ENCODE data around the gene CYP3A7.

DNA sequence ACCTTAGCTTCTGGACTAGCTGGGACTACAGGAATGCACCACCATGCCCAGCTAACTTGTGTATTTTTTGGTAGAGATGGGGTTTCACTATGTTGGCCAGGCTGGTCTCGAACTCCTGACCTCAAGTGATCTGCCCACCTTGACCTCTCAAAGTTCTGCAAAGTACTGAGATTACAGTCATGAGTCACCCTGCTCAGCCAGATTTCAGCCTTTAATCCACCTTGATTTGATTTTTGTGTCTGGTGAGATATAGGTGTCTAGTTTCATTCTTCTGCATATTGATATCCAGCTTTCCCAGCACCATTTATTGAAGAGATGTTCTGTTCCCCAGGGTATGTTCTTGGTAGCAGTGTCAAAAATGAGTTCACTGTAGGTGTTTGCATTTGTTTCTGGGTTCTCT lies 20.1 kb upstream of the CYP3A7 start:
- TF ChIP-seq, protein P1, sequence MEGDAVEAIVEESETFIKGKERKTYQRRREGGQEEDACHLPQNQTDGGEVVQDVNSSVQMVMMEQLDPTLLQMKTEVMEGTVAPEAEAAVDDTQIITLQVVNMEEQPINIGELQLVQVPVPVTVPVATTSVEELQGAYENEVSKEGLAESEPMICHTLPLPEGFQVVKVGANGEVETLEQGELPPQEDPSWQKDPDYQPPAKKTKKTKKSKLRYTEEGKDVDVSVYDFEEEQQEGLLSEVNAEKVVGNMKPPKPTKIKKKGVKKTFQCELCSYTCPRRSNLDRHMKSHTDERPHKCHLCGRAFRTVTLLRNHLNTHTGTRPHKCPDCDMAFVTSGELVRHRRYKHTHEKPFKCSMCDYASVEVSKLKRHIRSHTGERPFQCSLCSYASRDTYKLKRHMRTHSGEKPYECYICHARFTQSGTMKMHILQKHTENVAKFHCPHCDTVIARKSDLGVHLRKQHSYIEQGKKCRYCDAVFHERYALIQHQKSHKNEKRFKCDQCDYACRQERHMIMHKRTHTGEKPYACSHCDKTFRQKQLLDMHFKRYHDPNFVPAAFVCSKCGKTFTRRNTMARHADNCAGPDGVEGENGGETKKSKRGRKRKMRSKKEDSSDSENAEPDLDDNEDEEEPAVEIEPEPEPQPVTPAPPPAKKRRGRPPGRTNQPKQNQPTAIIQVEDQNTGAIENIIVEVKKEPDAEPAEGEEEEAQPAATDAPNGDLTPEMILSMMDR (IDR thresholded peaks at IDR 0.05; ENCODE audit: low read depth, low read length) = no peak
- TF ChIP-seq EZH2phosphoT487 (IDR thresholded peaks at IDR 0.05; ENCODE audit: low read depth) = no peak

Measured in OCI-LY3 (cell line).